CD8-positive, alpha-beta memory T cell (primary cell): ENCODE results near the gene PDLIM5. TPM values are rescaled to one million over a fixed set of nuclear protein-coding genes. Genes with fewer than 3 reads are reported as not detected.
"Not testable (repeated sequence)": the region's sequence is repeated elsewhere in the genome, so short reads cannot be mapped to it uniquely, and the experiment has no call there.

Source experiments
- CTCF ChIA-PET: fragments of 350-600 bp; sonication (Branson Sonifier 250); formaldehyde crosslinking; loops from one replicate; lab custom pipeline; 2021; ENCODE audit warnings: antibody characterized with exemption; lab: Charles Lee
- POLR2A ChIA-PET: fragments of 350-600 bp; sonication (Branson Sonifier 250); formaldehyde crosslinking; loops from one replicate; lab custom pipeline; 2021; ENCODE audit warnings: antibody characterized with exemption; lab: Charles Lee
- DNase-seq, 5 donors: peaks; one replicate each; pipeline versions ENCODE4 v3.0.0 to v3.0.0-alpha.2; 2020 to 2022; ENCODE audit warnings: mixed read lengths in 1 of 5
- H3K27ac ChIP-seq: one replicate; pipeline ENCODE4 v1.7.0; 2013; ENCODE audit warnings: low read depth, mild to moderate bottlenecking, low read length, moderate library complexity
- H3K27me3 ChIP-seq: 2 replicates; pipeline ENCODE4 v1.7.0; 2013; ENCODE audit warnings: low read length, mild to moderate bottlenecking; ENCODE audit not compliant: insufficient read depth, poor library complexity, severe bottlenecking
- H3K36me3 ChIP-seq: 2 replicates; pipeline ENCODE4 v1.7.0; 2013; ENCODE audit warnings: mild to moderate bottlenecking, low read length, moderate library complexity; ENCODE audit not compliant: insufficient read depth
- H3K4me1 ChIP-seq: 2 replicates; pipeline ENCODE4 v1.7.0; 2013; ENCODE audit warnings: mild to moderate bottlenecking, low read length, moderate library complexity; ENCODE audit not compliant: insufficient read depth
- H3K4me3 ChIP-seq: 2 replicates; pipeline ENCODE4 v1.7.0; 2013; ENCODE audit warnings: mild to moderate bottlenecking, low read length
- H3K9me3 ChIP-seq: 2 replicates; pipeline ENCODE4 v1.7.0; 2013; ENCODE audit warnings: mild to moderate bottlenecking, low read length
- H3K27ac Mint-ChIP-seq, 8 donors: one replicate each; pipeline ENCODE4 v1.8.0; 2020 to 2021; ENCODE audit warnings: mixed read lengths in 8 of 8, mild to moderate bottlenecking in 6 of 8, inconsistent platforms in 3 of 8, moderate library complexity in 3 of 8
- H3K27me3 Mint-ChIP-seq, 2 donors: one replicate each; pipeline ENCODE4 v1.8.0; 2020 to 2021; ENCODE audit warnings: mixed read lengths in 2 of 2, mild to moderate bottlenecking in 1 of 2, moderate library complexity in 1 of 2
- H3K36me3 Mint-ChIP-seq, 3 donors: one replicate each; pipeline ENCODE4 v1.8.0; 2020 to 2021; ENCODE audit warnings: mixed read lengths in 3 of 3, inconsistent platforms in 1 of 3, mild to moderate bottlenecking in 1 of 3
- H3K4me1 Mint-ChIP-seq, 3 donors: one replicate each; pipeline ENCODE4 v1.8.0; 2020 to 2021; ENCODE audit warnings: mixed read lengths in 3 of 3, inconsistent platforms in 1 of 3, mild to moderate bottlenecking in 1 of 3
- H3K4me3 Mint-ChIP-seq, 7 donors: one replicate each; pipeline ENCODE4 v1.8.0; 2020 to 2021; ENCODE audit warnings: mixed read lengths in 7 of 7, mild to moderate bottlenecking in 6 of 7, moderate library complexity in 4 of 7, inconsistent platforms in 2 of 7
- H3K9me3 Mint-ChIP-seq, 5 donors: one replicate each; pipeline ENCODE4 v1.8.0; 2020 to 2022; ENCODE audit warnings: mixed read lengths in 5 of 5, mild to moderate bottlenecking in 3 of 5, moderate library complexity in 2 of 5, inconsistent platforms in 1 of 5
- polyA plus RNA-seq: library from polyadenylated mRNA; unstranded; fragments of 300-500 nt; fragmentation: Illumina TruSeq; gene quantifications from one replicate; pipeline ENCODE4 v1.2.3, GENCODE V29; 2021
- total RNA-seq, 2 experiments: library from RNA; stranded (reverse); gene quantifications; one replicate each; pipeline ENCODE4 v1.2.3, GENCODE V29; 2021

The PDLIM5 gene
- total and polyA plus RNA-seq, 3 experiments from 2014 or later = 27.0 to 50.2 (median 27.4) TPM

DNA sequence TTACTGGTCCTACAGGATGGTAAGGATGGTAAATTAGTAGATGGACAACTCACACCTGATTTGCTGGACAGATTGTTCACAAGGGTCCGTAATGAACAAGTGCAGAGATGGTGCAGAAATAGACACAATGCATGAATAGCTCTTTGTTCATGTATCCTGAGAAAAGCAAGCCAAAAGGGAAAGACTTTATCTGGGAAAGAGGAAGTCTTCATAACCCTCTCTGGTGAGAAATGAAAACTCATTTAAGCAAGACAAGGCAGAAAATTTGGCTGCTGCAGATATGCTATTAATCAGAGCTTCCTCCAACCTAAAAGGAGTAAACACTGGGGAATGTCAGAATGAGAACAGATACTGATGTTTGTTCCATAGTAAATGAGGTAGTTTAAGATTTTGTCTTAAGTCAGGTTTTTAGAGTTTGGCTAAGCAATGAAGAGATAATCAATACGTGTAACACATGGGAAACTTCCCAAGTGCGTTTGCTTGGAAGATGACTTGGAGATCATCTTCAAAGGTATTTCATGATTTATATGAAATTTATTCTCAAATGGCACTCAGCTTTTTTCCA, 153.6 kb downstream of the PDLIM5 start:
- Mint-ChIP-seq H3K4me1 (no peaks in the 10 kb centered on the region), H3K36me3 (no peaks in the 10 kb centered on the region), H3K27ac (no peak overlapping the region), H3K4me3 (no peak overlapping the region), H3K9me3 (no peaks in the 10 kb centered on the region), H3K27me3 (no peaks in the 10 kb centered on the region)
- DNase-seq = no peak
- CTCF ChIA-PET = interaction anchor here (1.0 to 1.2 kb wide), 2 partner anchors 15 to 198 kb away, joined by 3 read pairs; no protein-coding TSS in a partner anchor
- H3K27me3 ChIP-seq = no peaks in the 10 kb centered on the region
- peaks cover 2% of the 10 kb centered on the region for H3K4me1 ChIP-seq
- H3K36me3 ChIP-seq = no peaks in the 10 kb centered on the region
- no peak overlapping the region for H3K27ac ChIP-seq
- POLR2A ChIA-PET = no interaction called here
- no peaks in the 10 kb centered on the region for H3K9me3 ChIP-seq
- no peak overlapping the region for H3K4me3 ChIP-seq

DNA sequence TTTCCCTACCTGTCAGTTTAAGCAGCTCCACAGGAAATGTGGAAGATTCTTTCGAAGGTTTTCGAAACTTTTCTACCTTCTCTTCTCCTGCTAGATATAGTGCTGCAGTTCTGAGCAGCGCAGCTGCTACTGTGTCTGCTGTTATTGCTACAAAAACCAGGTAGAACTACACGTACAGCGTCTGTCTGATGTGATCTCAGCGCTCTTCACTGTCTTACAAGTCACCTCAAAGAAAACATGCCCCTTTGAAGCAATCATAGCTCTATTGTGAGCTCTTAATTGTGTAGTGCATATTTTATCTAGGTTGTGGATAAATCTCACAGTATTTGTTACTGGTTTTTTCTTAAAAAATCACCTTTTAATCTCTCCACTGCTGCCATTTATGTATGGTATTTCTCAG, 158.4 kb downstream of the PDLIM5 start:
- H3K4me1 ChIP-seq = peaks cover 11% of the 10 kb centered on the region
- Mint-ChIP-seq H3K4me1 (no peaks in the 10 kb centered on the region), H3K27me3 (no peaks in the 10 kb centered on the region), H3K27ac (no peak overlapping the region), H3K4me3 (no peak overlapping the region), H3K9me3 (no peaks in the 10 kb centered on the region), H3K36me3 (peaks cover 0 to 3% (median 0%) of the 10 kb centered on the region in 3 donors)
- ChIA-PET POLR2A (no interaction called here), CTCF (interaction anchor here (2.3 kb wide), 1 partner anchor 11 kb away, joined by 7 read pairs; no protein-coding TSS in a partner anchor)
- DNase-seq = no peak
- no peak overlapping the region for H3K4me3 ChIP-seq
- H3K9me3 ChIP-seq = no peaks in the 10 kb centered on the region
- no peaks in the 10 kb centered on the region for H3K27me3 ChIP-seq
- no peak overlapping the region for H3K27ac ChIP-seq
- H3K36me3 ChIP-seq = no peaks in the 10 kb centered on the region

DNA sequence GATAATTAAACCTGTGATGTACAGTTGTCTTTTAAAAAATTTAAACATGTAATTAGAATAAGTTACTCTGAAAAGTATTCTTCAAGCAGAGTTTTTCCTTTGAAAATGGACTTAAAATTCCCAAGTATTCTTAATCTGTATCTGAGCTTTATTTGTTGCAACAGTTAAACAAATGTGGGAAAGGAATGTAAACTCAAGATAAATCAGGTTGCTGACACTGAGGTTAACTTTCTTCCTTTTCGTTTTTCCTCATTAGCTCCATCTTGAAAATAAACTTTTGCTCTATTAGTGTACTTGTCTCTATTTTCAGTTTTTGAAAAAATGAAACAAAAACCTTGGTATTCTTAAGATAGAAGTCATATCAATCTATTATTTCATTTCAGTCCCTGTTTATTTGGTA, 161.5 kb downstream of the PDLIM5 start:
- H3K9me3 Mint-ChIP-seq = no peaks in the 10 kb centered on the region
- no peaks in the 10 kb centered on the region for H3K4me1 Mint-ChIP-seq
- ChIA-PET POLR2A (no interaction called here), CTCF (no interaction called here)
- H3K36me3 Mint-ChIP-seq = peaks cover 0 to 10% (median 5%) of the 10 kb centered on the region in 3 donors
- no peak overlapping the region for H3K4me3 Mint-ChIP-seq
- Histone ChIP-seq H3K27me3 (no peaks in the 10 kb centered on the region), H3K27ac (no peak overlapping the region), H3K4me1 (peaks cover 11% of the 10 kb centered on the region), H3K4me3 (no peak overlapping the region), H3K9me3 (no peaks in the 10 kb centered on the region), H3K36me3 (no peaks in the 10 kb centered on the region)
- H3K27me3 Mint-ChIP-seq = no peaks in the 10 kb centered on the region
- no peak for DNase-seq
- H3K27ac Mint-ChIP-seq = no peak overlapping the region

DNA sequence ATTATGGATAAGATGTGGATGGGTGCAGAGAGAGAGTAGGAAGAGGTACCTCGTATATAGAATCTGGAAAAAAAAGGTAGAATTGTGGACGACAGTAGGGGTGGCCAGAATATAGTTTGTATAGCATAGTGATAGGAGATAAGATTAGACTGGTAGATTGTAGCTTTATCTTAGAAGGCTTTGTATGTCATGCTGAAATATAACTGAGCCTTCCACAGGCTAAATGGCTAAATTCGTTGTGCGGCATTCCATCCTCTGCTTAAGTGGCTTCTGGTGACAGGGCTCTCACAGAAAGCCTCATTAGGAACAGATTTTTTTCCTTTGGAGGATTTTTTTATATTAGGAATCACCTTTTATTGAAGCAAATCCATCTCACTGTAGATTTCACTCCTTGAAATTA, 163.7 kb downstream of the PDLIM5 start:
- H3K4me3 ChIP-seq = no peak overlapping the region
- H3K36me3 Mint-ChIP-seq = peaks cover 0 to 23% (median 13%) of the 10 kb centered on the region in 3 donors

DNA sequence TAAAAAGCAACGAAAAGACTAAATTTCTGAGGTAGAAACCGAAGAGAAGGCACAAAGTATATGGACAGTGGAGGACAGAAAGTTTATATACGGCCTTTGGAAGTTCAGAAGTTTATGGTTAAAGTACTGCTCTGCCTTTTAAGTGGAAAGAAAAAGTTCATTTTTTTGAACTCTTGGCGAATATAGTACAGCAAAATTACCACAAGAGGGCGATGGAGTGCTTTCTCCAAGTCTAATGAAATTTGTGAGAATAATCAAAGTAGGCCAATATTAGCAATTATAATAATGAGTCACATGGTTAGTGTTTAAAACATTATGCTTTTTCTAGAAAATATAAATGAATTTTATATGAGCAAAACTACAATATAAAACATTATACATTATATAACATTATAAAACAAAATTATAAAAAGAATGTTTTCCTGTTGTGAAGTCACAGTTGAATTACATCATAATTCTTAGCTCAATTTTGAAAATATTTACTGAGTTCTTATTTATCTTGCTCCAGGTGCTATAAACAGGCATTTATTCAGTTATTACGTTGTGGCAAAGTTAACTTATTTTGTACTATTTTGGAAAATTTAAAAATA, 169.8 kb downstream of the PDLIM5 start:
- Histone ChIP-seq H3K4me1 (no peaks in the 10 kb centered on the region), H3K9me3 (no peaks in the 10 kb centered on the region), H3K27me3 (no peaks in the 10 kb centered on the region), H3K36me3 (no peaks in the 10 kb centered on the region), H3K4me3 (no peak overlapping the region), H3K27ac (no peak overlapping the region)
- DNase-seq = peak in 1 of 5 donors; percentile 7
- ChIA-PET POLR2A (no interaction called here), CTCF (interaction anchor here (1.0 kb wide), 1 partner anchor 12 kb away, joined by 7 read pairs; no protein-coding TSS in a partner anchor)
- Mint-ChIP-seq H3K9me3 (no peaks in the 10 kb centered on the region), H3K27ac (peak overlapping the region in 1 of 8 donors; percentile 7), H3K4me3 (no peak overlapping the region), H3K27me3 (no peaks in the 10 kb centered on the region), H3K4me1 (peaks cover 0 to 5% (median 2%) of the 10 kb centered on the region in 3 donors), H3K36me3 (peaks cover 5 to 37% (median 10%) of the 10 kb centered on the region in 3 donors)

More for the DNA sequence above, 163.7 kb downstream of the PDLIM5 start:
- Histone ChIP-seq H3K4me1 (peaks cover 8% of the 10 kb centered on the region), H3K36me3 (no peaks in the 10 kb centered on the region), H3K27ac (no peak overlapping the region), H3K27me3 (no peaks in the 10 kb centered on the region), H3K9me3 (no peaks in the 10 kb centered on the region)
- no peak overlapping the region for H3K4me3 Mint-ChIP-seq
- no peak for DNase-seq
- POLR2A ChIA-PET = no interaction called here
- H3K4me1 Mint-ChIP-seq = no peaks in the 10 kb centered on the region
- H3K27ac Mint-ChIP-seq = no peak overlapping the region
- CTCF ChIA-PET = no interaction called here
- no peaks in the 10 kb centered on the region for H3K9me3 Mint-ChIP-seq
- no peaks in the 10 kb centered on the region for H3K27me3 Mint-ChIP-seq

DNA sequence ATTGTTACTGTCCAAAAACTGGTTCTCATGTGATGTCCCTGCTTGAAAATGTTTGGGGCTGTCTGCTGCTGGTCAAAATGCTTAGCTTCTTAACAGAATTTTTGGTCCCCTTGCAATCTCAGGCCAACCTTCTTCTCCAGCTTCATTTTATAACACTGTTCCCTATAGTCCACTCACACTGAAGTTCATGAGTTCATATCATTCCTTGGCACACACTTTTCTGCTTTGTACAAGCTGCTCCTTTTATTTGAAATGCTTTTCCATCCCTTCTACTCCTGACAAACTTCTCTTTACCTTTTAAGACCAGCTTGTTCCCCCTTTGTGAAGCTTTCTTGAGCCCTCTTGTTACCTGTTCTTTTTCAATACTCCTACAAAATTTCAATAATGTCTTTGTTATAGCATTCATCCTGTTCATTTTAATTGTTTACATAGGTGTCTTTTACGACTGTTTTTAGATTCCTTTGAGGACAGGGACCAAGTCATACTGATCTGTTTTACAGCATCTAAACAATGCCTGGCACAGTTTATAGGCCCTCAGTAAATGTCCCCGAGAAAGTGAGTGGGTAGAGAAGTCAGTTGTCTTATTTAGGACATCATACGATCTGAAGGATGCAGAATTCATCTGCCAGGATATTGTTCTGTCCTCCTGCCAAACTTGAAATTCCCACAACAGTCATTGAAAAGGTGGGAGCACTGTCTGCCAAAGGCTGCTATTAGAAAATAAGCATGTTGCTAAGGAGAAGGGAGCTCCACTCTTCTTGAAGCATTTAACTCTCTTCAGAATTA, 171.6 kb downstream of the PDLIM5 start:
- DNase-seq = no peak
- no peaks in the 10 kb centered on the region for H3K4me1 ChIP-seq
- no peak overlapping the region for H3K27ac Mint-ChIP-seq
- peaks cover 0 to 5% (median 2%) of the 10 kb centered on the region in 3 donors for H3K4me1 Mint-ChIP-seq
- H3K4me3 Mint-ChIP-seq = no peak overlapping the region
- ChIA-PET POLR2A (no interaction called here), CTCF (no interaction called here)
- H3K27ac ChIP-seq = no peak overlapping the region
- no peaks in the 10 kb centered on the region for H3K9me3 ChIP-seq
- H3K9me3 Mint-ChIP-seq = no peaks in the 10 kb centered on the region
- H3K27me3 Mint-ChIP-seq = no peaks in the 10 kb centered on the region
- H3K36me3 ChIP-seq = no peaks in the 10 kb centered on the region
- H3K4me3 ChIP-seq = no peak overlapping the region
- H3K27me3 ChIP-seq = no peaks in the 10 kb centered on the region
- H3K36me3 Mint-ChIP-seq = peaks cover 5 to 27% (median 8%) of the 10 kb centered on the region in 3 donors

DNA sequence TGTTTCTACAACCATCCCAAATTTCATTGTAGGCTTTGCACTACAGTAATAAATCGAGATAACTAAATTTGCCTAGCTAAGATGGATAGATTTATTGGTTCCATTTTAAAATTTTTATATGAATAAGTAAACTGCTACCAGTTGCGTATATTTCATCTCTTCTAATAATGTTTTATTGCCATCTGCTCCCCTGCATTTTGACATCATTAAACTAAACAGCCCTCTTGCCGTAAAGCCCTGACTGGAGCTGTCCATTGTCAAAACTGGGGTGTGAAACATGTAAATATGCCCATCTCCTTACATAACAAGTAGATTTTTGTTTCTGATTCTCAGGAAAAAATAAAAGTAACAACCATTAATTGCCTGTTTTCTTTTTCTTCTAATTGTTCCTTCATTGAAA, 175.2 kb downstream of the PDLIM5 start:
- POLR2A ChIA-PET = no interaction called here
- CTCF ChIA-PET = no interaction called here
- Mint-ChIP-seq H3K36me3 (peaks cover 4 to 23% (median 5%) of the 10 kb centered on the region in 3 donors), H3K4me3 (no peak overlapping the region), H3K27ac (no peak overlapping the region), H3K4me1 (no peaks in the 10 kb centered on the region), H3K9me3 (no peaks in the 10 kb centered on the region), H3K27me3 (no peaks in the 10 kb centered on the region)
- Histone ChIP-seq H3K4me1 (no peaks in the 10 kb centered on the region), H3K9me3 (no peaks in the 10 kb centered on the region), H3K36me3 (no peaks in the 10 kb centered on the region), H3K27me3 (no peaks in the 10 kb centered on the region), H3K27ac (no peak overlapping the region), H3K4me3 (no peak overlapping the region)
- DNase-seq = no peak

DNA sequence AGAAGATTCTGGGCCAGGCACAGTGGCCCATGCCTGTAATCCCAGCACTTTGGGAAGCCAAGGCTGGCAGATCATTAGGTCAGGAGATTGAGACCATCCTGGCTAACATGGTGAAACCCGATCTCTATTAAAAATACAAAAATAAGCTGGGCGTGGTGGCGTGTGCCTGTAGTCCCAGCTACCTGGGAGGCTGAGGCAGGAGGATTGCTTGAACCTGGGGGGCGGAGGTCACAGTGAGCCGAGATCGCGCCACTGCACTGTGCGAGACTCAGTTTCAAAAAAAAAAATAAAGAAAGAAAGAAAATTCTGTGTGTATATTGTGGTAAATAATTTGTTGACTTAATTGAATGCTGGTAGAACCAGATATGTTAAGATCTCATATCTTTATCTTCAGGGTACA, 177.3 kb downstream of the PDLIM5 start:
- H3K4me3 Mint-ChIP-seq, H3K27me3 ChIP-seq, CTCF ChIA-PET, H3K9me3 ChIP-seq, DNase-seq, POLR2A ChIA-PET, H3K27ac ChIP-seq, H3K36me3 ChIP-seq, H3K27me3 Mint-ChIP-seq, H3K27ac Mint-ChIP-seq, H3K4me3 ChIP-seq, H3K4me1 ChIP-seq, H3K4me1 Mint-ChIP-seq, H3K9me3 Mint-ChIP-seq: not testable (repeated sequence)
- H3K36me3 Mint-ChIP-seq = peaks cover 5 to 16% (median 8%) of the 10 kb centered on the region in 3 donors
